BLaER1 treated with 17β-estradiol and CSF1 and Interleukin-3, amounts not matched to agents 10 nM and 100 nM (cell line): Measurements from ENCODE around the gene PLOD1.

Source experiments
- H3K27ac ChIP-seq, 11 experiments: shearing (Covaris generic); formaldehyde crosslinking; 2 replicates each; pipeline ENCODE4 v1.8.1; 2022
- H3K27me3 ChIP-seq, 11 experiments: shearing (Covaris generic); formaldehyde crosslinking; 2 replicates each; pipeline ENCODE4 v1.8.1; 2022
- H3K36me3 ChIP-seq, 11 experiments: shearing (Covaris generic); formaldehyde crosslinking; 2 replicates each; pipeline ENCODE4 v1.8.1; 2022
- H3K4me1 ChIP-seq, 10 experiments: shearing (Covaris generic); formaldehyde crosslinking; 2 replicates each; pipeline ENCODE4 v1.8.1; 2022
- H3K4me2 ChIP-seq, 11 experiments: shearing (Covaris generic); formaldehyde crosslinking; 2 replicates each; pipeline ENCODE4 v1.8.1; 2022
- H3K4me3 ChIP-seq, 10 experiments: shearing (Covaris generic); formaldehyde crosslinking; 2 replicates each; pipeline ENCODE4 v1.8.1; 2022
- H3K9ac ChIP-seq, 11 experiments: shearing (Covaris generic); formaldehyde crosslinking; 2 replicates each; pipeline ENCODE4 v1.8.1; 2022
- H3K9me3 ChIP-seq, 11 experiments: shearing (Covaris generic); formaldehyde crosslinking; replicated peaks in 1 of 11; 2 replicates each; pipeline ENCODE4 v1.8.1; 2022
- H4K20me1 ChIP-seq, 11 experiments: shearing (Covaris generic); formaldehyde crosslinking; 2 replicates each; pipeline ENCODE4 v1.8.1; 2022
- Cebpa-rat ChIP-seq, 11 experiments: shearing (Covaris generic); IDR thresholded peaks; 2 replicates each; pipeline ENCODE4 v1.8.1; 2022

Gene PLOD1

DNA sequence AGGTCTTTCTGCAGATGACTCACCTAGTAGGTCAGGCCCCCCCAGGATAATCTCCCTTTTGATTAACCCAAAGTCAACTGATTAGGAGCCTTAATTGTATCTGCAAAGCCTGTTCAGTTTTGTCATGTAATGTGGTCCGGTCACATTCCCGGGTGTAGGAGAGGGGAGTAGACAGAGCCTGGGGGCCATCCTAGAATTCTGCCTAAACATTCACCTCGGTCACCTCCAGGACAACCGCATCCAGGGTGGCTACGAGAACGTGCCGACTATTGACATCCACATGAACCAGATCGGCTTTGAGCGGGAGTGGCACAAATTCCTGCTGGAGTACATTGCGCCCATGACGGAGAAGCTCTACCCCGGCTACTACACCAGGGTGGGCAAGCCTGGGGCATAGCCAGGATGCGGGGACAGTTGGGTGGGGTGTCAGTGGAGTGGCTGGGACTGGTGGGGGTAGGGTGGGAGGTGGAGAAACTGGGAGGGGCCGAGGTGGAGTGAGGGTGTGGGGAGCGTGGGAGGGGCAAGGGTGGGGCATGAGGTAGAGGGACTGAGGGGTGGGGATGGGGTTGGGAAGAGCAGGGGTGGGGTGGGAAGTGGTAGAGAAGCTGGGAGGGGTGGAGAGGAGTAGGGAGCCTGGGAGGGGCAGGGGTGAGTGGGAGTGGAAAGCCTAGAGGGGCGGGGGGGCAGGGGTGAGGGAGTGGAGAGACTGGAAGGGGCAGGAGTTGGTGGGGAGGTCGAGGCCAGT, 36.1 kb downstream of the PLOD1 start:
- peaks cover 31 to 91% (median 64%) of the 10 kb centered on the region in 11 experiments for H3K36me3 ChIP-seq
- no peak overlapping the region for H3K4me2 ChIP-seq
- no peak overlapping the region for H3K27ac ChIP-seq
- no peak for TF ChIP-seq Cebpa-rat (IDR thresholded peaks at IDR 0.05)
- H3K27me3 ChIP-seq, result no peaks in the 10 kb centered on the region
- peaks cover 0 to 25% (median 16%) of the 10 kb centered on the region in 10 experiments; a peak in 16 of 20 replicates for H3K4me1 ChIP-seq
- no peak overlapping the region for H3K4me3 ChIP-seq
- no peak overlapping the region for H3K9ac ChIP-seq
- no peaks in the 10 kb centered on the region for H3K9me3 ChIP-seq
- peaks cover 0 to 16% (median 0%) of the 10 kb centered on the region in 11 experiments; a peak in 3 of 22 replicates for H4K20me1 ChIP-seq

DNA sequence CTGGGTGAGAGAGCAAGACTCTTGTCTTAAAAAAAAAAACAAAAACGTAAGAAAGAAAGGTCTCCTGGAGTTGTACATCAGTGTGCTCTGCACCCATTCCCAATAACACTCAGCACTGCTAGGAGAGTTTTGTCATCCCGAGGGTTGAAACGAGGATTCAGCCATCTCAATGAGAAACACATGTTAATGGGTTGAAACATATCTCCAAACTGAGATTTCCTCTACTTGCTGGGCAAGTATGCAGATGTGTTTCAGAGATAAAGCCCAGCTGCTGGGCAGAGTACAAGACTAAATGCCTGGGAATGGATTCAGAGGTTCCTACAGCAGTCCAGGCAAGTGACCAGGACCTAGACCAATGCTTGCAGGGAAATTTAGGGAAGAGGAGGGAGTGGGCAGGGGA, 43.1 kb downstream of the PLOD1 start:
- H3K4me2 ChIP-seq, result peak overlapping the region in 6 of 11 experiments; percentile 76 to 94 (median 88); a peak in 11 of 22 replicates
- peaks cover 35 to 56% (median 44%) of the 10 kb centered on the region in 11 experiments for H3K36me3 ChIP-seq

DNA sequence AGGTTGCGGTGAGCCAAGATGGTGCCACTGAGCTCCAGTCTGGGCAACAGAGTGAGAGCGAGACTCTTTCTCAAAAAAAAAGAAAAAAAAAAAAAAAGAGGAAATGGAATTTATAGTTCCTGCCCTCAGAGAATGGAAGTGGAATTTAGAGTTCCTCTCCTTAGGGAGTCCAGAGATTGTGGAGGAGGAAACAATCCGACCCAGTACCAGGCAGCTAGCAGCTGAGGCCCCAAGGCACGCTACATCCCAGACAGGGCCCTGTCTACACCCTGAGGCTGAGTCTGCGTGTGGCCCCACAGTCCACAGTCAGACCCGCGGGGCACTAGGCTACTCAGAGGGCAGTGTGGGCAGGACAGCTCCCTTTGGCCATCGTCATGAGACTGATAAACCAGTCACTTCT, 43.8 kb downstream of the PLOD1 start:
- Histone ChIP-seq H3K9me3 (no peaks in the 10 kb centered on the region), H3K4me2 (peak overlapping the region in 10 of 11 experiments; percentile 76 to 96 (median 90); a peak in 19 of 22 replicates), H3K4me1 (peaks cover 34 to 56% (median 50%) of the 10 kb centered on the region in 10 experiments), H3K27ac (peak overlapping the region in 3 of 11 experiments; percentile 8 to 25 (median 20); a peak in 1 of 22 replicates), H3K4me3 (no peak overlapping the region), H3K27me3 (no peaks in the 10 kb centered on the region), H3K36me3 (peaks cover 35 to 56% (median 44%) of the 10 kb centered on the region in 11 experiments), H3K9ac (peak overlapping the region in 1 of 11 experiments; percentile 93; a peak in 1 of 22 replicates), H4K20me1 (peaks cover 0 to 42% (median 6%) of the 10 kb centered on the region in 11 experiments; a peak in 10 of 22 replicates)
- TF ChIP-seq Cebpa-rat (IDR thresholded peaks at IDR 0.05), result no peak

More for the DNA sequence above, 43.1 kb downstream of the PLOD1 start:
- Histone ChIP-seq H3K9me3 (no peaks in the 10 kb centered on the region), H3K9ac (no peak overlapping the region), H4K20me1 (peaks cover 0 to 36% (median 5%) of the 10 kb centered on the region in 11 experiments; a peak in 8 of 22 replicates), H3K27me3 (no peaks in the 10 kb centered on the region), H3K4me3 (no peak overlapping the region), H3K4me1 (peaks cover 41 to 56% (median 50%) of the 10 kb centered on the region in 10 experiments), H3K27ac (no peak overlapping the region)
- no peak for TF ChIP-seq Cebpa-rat (IDR thresholded peaks at IDR 0.05)

DNA sequence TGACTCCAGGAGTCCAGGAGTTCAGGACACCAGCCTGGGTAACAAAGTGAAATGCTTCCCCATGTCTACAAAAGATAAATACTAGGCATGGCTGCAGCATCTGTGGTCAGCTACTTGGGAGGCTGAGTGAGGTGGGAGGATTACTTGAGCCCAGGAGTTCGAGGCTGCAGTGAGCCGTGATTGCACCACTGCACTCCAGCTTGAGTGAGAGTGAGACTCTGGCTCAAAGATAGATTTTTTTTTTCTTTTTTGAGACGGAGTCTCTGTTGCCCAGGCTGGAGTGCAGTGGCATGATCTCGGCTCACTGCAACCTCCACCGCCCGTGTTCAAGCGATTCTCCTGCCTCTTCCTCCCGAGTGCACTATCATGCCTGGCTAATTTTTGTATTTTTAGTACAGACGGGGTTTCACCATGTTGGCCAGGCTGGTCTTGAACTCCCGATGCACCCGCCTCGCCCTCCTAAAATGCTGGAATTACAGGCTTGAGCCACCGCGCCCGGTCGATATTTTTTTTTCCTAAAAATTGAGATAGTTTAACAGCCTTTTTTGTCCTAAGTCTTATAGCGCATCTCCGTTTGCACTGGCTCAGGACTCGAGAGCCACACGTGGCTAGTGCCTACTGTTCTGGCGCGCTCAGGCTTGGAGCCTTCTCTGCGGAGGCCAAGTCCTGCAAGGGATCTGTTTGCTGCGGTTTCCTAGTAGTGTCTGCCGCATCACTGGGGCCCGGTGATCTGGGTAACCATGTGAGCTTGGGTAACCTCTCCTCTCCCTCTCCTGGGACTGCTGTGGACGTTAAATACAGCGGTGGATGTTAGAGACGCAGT, 44.7 kb downstream of the PLOD1 start:
- peak overlapping the region in 10 of 11 experiments; percentile 90 to 97 (median 92); a peak in 18 of 22 replicates for H3K27ac ChIP-seq
- H3K36me3 ChIP-seq, result peaks cover 35 to 56% (median 44%) of the 10 kb centered on the region in 11 experiments
- H3K4me2 ChIP-seq, result peak overlapping the region; percentile 76 to 96 (median 89)
- no peaks in the 10 kb centered on the region for H3K27me3 ChIP-seq
- peak overlapping the region; percentile 93 to 98 (median 96); a peak in 21 of 22 replicates for H3K9ac ChIP-seq
- H3K9me3 ChIP-seq, result no peaks in the 10 kb centered on the region
- TF ChIP-seq Cebpa-rat (IDR thresholded peaks at IDR 0.05), result no peak
- peaks cover 0 to 49% (median 8%) of the 10 kb centered on the region in 11 experiments; a peak in 11 of 22 replicates for H4K20me1 ChIP-seq
- peak overlapping the region; percentile 89 to 100 (median 93) for H3K4me3 ChIP-seq
- H3K4me1 ChIP-seq, result peaks cover 33 to 65% (median 57%) of the 10 kb centered on the region in 10 experiments

DNA sequence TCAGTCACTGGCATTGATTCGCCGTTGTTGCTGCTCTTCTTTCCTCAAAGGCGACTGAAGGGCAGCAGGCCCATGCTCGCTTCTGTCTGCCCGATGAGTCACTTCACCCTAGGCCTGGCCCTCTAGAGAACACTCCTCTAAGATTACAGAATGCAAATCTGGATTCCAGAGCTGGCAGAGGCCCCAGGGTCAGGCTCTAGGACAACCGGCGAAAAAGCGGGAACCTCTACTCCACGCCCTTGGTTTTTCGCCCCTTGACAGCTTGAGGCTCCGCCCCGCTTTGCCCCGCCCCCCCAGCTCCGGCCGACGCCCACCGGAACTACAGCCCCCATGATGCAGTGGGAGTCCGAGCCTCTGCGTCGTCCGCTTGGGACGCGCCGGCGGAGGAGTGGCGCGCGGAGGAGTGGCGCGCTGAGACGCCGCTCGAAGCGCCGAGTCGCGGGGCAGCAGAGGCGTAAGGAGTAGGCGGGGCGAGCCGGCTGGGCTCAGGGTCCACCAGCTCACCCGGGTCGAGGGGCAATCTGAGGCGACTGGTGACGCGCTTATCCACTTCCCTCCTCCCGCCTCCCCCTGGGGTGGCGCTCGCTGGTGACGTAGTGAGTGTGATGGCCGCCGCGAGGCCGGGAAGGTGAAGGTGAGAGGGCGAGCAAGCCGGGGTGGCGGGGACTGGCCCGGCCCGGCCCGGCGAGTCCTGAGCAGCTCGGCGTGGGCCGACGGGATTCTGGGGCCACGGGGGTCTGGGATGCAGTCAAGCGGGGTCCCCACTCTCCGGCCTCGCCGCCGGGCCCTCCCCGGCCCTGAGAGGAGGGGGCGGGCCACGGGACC, 45.5 kb downstream of the PLOD1 start, which contains the start of gene MFN2:
TSS of gene MFN2 (plus strand) at position 594 of the 825 bp plus-strand sequence. CDS start 8,725 bp downstream, outside the sequence.
- H3K27me3 ChIP-seq, result no peaks in the 10 kb centered on the region
- H3K4me3 ChIP-seq, result peak within 1 kb of the TSS; percentile 89 to 100 (median 93)
- no peak for TF ChIP-seq Cebpa-rat (IDR thresholded peaks at IDR 0.05)
- H3K4me2 ChIP-seq, result peak within 1 kb of the TSS; percentile 82 to 99 (median 94)
- H4K20me1 ChIP-seq, result peaks cover 0 to 42% (median 8%) of the 10 kb centered on the region in 11 experiments; a peak in 12 of 22 replicates
- peak within 1 kb of the TSS; percentile 93 to 98 (median 96) for H3K9ac ChIP-seq
- H3K27ac ChIP-seq, result peak within 1 kb of the TSS; percentile 90 to 97 (median 92)
- H3K4me1 ChIP-seq, result peaks cover 40 to 73% (median 65%) of the 10 kb centered on the region in 10 experiments
- no peaks in the 10 kb centered on the region for H3K9me3 ChIP-seq
- peaks cover 34 to 56% (median 44%) of the 10 kb centered on the region in 11 experiments for H3K36me3 ChIP-seq

DNA sequence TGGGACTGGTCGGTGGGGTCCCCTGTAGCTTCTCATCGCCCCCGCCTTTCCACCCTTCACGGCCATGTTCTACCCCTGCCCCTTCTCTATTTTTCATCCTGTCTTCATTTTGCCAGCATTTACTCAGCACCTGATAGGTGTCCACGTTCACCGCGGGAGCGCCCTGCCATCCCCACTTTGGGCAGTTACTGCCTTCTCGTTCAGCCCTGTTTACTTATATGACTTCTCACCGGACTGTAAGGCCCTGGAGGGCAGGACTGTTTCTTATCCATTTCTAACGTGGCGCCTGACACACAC, 46.1 kb downstream of the PLOD1 start:
- H3K9me3 ChIP-seq, result no peaks in the 10 kb centered on the region
- H3K27ac ChIP-seq, result peak overlapping the region; percentile 90 to 97 (median 92)
- no peak for TF ChIP-seq Cebpa-rat (IDR thresholded peaks at IDR 0.05)
- H3K4me3 ChIP-seq, result peak overlapping the region; percentile 89 to 100 (median 93)
- H3K36me3 ChIP-seq, result peaks cover 29 to 56% (median 44%) of the 10 kb centered on the region in 11 experiments
- peak overlapping the region; percentile 82 to 99 (median 94) for H3K4me2 ChIP-seq
- H3K9ac ChIP-seq, result peak overlapping the region; percentile 93 to 98 (median 96)
- H4K20me1 ChIP-seq, result peaks cover 0 to 42% (median 8%) of the 10 kb centered on the region in 11 experiments; a peak in 12 of 22 replicates
- no peaks in the 10 kb centered on the region for H3K27me3 ChIP-seq
- H3K4me1 ChIP-seq, result peaks cover 46 to 79% (median 71%) of the 10 kb centered on the region in 10 experiments

DNA sequence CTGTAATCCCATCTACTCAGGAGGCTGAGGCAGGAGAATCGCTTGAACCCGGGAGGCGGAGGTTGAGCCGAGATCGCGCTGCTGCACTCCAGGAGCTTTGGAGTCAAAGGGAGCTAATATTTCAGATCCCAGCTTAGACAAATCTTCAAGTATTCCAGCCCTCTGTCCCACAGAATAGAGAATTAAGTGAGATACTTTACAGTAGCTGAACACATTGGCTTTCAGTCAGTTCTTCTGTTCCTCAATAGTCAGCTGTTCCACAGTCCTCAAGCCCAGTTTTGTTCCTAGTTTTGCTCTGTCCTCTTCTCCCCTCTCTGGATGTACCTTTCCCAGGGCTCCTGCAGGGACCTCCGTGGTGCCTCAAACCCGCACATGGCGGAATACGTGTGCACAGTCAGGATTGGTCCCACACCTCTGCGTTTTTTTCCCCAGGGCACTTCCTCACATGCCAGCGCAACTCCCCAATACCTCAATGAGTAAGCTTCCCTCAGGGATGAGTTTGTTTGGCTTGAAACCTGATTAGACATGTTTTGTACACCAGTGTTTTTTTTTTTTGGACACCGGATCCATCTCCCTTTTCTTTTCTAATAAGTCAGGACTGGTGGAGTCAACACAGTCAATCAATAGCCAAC, 47.0 kb downstream of the PLOD1 start:
- TF ChIP-seq Cebpa-rat (IDR thresholded peaks at IDR 0.05), result no peak
- peak overlapping the region; percentile 93 to 98 (median 96); a peak in 21 of 22 replicates for H3K9ac ChIP-seq

More for the DNA sequence above, 47.0 kb downstream of the PLOD1 start:
- peaks cover 27 to 59% (median 47%) of the 10 kb centered on the region in 11 experiments for H3K36me3 ChIP-seq
- H3K4me1 ChIP-seq, result peaks cover 54 to 88% (median 79%) of the 10 kb centered on the region in 10 experiments
- H3K4me2 ChIP-seq, result peak overlapping the region; percentile 82 to 99 (median 94)
- H3K4me3 ChIP-seq, result peak overlapping the region; percentile 89 to 100 (median 93)
- peak overlapping the region in 10 of 11 experiments; percentile 90 to 97 (median 92); a peak in 13 of 22 replicates for H3K27ac ChIP-seq
- H3K27me3 ChIP-seq, result no peaks in the 10 kb centered on the region
- no peaks in the 10 kb centered on the region for H3K9me3 ChIP-seq
- peaks cover 0 to 48% (median 8%) of the 10 kb centered on the region in 11 experiments; a peak in 12 of 22 replicates for H4K20me1 ChIP-seq
